Stimulated activated CD4-positive, alpha-beta T cell treated with anti-CD3 and anti-CD28 coated beads, Interleukin-2, amount 100 ng/mL, for 48 hours (primary cell): ENCODE measurements around the gene IQGAP3.
"Not testable (repeated sequence)": the region's sequence is repeated elsewhere in the genome, so short reads cannot be mapped to it uniquely, and the experiment has no call there.

Source experiments
- DNase-seq, 2 donors: peaks; one replicate each; pipeline ENCODE4 v3.0.0-alpha.2; 2020

IQGAP3 gene

DNA sequence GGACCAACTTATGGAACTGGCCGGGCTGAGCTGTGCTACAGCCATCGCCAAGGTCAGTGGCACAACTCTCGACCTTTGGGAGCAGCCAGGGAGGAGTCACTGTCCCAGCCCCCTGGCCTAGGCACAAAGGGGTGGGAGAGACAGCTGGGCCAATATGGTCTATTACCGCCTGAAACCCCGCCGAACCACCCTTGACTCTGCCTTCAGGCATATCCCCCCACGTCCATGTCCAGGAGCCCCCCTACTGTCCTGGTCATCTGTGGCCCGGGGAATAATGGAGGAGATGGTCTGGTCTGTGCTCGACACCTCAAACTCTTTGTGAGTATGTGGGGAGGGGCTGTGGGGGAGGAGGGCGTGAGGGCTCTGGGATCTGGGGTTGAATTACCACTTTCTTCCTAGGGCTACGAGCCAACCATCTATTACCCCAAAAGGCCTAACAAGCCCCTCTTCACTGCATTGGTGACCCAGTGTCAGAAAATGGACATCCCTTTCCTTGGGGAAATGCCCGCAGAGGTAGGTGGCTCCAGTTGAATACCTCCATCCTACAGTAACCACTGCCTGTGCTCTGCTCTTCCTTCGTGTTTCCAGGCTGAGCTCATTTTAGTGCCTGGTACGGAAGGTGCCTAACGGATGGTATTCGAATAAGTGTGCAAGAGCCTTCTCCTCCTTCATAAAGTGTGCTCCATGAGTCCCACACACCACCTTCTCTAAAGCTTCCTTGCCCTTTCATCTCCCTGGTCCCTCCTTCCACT lies 20.0 kb upstream of the IQGAP3 start:
- DNase-seq: no peak

DNA sequence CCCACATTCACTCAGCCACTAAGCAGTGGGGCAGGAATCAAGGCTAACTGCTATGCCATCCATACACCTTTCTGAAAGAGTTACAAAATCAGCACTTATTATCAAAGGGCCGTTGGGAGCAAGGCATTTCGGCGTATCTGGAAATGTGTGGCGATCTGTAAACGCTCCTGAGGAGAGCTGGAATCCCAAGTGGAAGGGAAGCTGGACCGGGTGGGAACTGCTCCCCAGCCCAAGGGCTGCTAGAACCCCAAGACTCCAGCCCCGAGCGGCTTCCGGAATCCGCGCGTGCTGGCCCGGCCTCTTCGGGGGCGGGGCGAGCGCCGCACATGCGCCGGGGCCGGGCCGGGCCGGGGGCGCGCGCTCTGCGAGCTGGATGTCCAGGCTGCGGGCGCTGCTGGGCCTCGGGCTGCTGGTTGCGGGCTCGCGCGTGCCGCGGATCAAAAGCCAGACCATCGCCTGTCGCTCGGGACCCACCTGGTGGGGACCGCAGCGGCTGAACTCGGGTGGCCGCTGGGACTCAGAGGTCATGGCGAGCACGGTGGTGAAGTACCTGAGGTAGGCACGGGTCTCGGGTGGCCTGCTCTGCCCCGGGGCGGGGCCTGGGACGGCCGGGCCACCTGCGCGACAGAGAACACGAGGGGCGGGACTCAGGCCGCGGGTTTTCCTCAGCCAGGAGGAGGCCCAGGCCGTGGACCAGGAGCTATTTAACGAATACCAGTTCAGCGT lies 19.2 kb upstream of the IQGAP3 start, which contains the start of gene NAXE:
TSS of gene NAXE (plus strand) at position 345 of the 726 bp plus-strand sequence. CDS start at position 374, 29 bp downstream.
- DNase-seq: peak; percentile 65 to 69

DNA sequence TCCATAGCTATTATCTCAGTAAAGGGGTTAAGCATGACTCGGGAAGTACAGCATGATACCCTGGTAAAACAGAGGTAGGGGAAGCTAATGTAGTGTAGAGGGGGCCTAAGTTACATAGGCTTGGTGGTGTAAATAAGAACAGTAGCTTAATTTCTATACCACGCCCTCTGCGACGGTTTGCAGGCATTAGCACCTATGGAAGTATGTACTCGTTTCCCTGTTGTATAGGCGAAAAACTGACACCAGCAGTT lies 18.7 kb upstream of the IQGAP3 start:
- no peak for DNase-seq

DNA sequence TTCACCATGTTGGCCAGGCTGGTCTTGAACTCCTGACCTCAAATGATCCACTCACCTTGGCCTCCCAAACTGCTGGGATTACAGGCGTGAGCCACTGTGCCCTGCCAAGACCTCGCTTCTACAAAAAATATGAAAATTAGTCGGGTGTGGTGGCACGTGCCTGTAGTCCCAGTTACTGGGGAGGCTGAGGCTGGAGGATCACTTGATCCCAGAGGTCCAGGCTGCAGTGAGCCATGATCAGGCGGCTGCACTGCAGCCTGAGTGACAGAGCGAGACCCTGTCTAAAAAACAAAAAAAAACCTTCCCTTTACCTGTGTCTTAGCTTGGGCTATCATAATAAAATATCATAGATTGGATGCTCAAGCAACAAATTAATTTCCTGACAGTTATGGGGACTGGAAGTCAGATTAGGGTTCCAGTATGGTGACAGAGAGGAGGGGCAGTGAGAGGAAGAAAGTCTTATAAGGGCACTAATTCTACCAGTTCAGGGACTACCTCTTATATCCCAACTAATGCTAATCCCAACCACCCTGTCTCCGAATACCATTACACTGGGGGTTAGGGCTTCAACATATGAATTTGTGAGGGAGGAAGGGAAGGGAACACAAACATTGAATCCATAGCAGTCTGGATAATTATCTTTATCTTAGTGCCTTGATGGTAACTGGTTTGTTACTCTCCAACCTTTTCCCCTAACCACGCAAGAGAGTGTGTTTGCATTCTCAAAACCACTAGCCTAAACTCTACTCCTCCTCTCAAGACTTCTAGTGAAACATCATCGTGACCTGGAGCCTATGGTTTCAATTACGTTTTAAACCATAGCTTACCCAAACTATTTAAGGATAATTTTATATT lies 18.2 kb upstream of the IQGAP3 start:
- no peak for DNase-seq

DNA sequence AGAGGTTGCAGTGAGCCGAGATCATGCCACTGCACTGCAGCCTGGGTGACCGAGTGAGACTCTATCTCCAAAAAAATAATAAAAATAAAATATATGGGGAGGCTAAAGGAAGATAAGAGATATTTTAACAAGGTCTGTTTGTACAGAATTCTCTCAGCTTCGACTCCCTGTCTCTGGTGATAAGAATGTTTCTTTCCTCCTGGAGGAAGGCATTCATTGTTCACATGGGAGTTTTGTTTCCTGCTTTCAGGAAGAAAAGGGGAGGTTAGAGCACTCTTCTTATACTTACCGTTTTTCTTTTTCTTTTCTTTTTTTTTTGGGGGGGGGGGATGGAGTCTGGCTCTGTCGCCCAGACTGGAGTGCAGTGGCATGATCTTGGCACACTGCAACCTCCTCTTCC lies 17.2 kb upstream of the IQGAP3 start:
- no peak for DNase-seq

DNA sequence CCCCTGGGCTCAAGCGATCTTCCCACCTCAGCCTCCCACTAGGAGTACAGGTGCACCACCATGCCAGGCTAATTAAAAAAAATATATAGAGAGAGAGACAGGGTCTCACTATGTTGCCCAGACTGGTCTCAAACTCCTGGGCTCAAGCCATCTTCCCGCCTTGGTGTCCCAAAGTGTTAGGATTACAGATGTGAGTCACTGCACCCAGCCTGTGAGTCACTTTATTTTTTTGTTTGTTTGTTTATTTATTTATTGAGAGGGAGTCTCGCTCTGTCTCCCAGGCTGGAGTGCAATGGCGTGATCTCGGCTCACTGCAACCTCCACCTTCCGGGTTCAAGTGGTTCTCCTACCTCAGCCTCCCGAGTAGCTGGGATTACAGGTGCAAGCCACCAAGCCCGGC lies 15.6 kb upstream of the IQGAP3 start:
- DNase-seq: not testable (repeated sequence)

DNA sequence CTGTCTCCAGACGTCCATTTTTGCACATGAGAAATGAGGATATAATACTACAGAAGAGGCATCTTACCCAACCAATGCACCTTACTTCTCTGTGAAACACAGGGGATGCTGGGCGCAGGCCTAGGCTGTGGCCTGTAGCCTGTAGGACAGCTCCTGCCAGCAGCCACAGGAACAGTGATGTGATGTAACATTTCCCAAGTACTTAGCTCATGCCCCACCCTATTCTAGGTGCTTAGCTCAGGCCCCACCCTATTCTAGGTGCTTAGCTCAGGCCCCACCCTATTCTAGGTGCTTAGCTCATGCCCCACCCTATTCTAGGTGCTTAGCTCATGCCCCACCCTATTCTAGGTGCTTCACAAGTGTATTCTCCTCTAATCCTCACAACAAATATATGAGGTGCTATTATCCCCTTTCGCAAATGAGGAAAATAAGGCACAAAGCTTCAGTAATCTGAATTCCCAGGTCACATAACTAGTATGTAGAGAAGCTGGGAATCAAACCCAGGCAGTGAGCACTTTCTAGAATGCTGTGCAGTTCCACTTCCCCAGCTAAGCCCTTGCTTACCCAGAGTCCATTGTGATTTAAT lies 14.6 kb upstream of the IQGAP3 start:
- DNase-seq: no peak

DNA sequence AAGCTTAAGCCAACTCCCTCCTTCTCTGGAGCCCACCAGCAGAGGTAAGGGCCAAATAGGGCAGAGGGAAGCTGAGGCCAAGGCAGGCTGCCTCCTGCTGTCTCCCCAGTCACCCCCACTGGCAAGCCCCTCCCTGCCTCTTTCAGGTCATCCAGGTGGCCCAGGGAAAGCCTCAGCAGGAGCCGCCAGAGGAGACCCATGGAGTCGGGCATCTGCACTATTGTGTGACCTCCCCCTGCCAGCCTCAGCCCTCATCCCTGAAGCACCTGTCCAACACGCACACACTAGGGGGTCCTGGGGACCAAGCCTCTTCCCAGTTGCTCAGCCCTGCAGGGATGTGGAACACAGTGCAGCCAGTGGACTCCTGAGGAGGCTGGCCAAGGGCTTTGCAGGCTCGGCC lies 14.0 kb upstream of the IQGAP3 start:
- DNase-seq: no peak

DNA sequence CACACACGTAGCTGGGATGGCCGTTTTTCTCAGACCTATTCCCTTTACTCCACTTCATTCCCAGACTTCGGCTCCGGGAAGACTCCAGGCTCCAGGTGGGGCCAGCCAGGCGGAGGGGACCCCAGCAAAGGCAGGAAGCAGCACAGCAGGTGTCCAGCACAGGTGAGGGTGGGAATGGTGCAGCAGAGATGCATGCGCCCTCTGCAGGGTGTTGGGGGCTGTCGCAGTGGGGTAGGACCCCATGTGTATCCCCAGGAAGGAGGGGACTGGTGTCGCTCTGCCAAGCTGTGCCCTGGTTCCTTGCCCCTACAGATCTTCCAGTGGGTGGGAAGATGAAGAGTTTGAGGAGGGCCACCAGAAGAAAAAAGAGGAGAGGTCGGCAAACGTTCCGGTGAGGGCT lies 12.4 kb upstream of the IQGAP3 start:
- DNase-seq: no peak

DNA sequence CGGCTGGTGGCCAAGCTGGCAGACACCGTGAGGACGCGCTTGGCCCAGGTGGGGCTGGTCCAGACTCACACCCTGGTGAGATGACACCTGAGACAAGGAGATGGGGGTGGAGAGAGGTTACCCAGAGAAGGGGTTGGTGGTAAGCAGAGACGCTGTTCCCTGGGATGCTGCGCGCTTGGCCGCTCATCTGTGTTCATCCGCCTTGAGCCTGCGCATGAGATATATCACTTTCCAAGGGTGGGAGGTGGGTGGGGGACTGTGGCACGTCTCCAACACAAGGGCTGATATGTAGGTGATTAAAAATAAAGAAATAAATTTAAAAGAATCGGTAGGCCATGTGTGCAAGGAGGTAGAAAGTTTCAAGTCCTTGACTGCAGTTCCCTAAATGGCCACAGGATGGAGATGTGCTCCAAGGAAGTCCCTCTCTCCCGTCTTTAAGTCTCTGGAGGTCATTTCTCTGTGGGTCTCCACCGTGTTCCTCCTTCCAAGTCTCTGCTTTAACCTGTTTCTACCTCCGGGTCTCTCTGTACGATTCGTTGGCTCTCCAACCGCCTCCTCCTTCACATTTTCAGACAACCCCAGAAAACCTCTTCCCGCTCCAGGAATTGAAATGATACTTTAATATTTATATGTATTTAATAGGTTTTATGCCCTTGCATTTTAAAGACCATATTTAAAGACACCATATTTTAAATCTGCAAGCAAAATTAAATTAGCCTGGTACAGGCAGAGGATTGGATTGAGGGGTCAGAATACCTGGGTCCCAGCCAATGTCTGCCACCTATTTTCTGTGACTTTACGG lies 11.7 kb upstream of the IQGAP3 start:
- DNase-seq: peak; percentile 77 to 79

DNA sequence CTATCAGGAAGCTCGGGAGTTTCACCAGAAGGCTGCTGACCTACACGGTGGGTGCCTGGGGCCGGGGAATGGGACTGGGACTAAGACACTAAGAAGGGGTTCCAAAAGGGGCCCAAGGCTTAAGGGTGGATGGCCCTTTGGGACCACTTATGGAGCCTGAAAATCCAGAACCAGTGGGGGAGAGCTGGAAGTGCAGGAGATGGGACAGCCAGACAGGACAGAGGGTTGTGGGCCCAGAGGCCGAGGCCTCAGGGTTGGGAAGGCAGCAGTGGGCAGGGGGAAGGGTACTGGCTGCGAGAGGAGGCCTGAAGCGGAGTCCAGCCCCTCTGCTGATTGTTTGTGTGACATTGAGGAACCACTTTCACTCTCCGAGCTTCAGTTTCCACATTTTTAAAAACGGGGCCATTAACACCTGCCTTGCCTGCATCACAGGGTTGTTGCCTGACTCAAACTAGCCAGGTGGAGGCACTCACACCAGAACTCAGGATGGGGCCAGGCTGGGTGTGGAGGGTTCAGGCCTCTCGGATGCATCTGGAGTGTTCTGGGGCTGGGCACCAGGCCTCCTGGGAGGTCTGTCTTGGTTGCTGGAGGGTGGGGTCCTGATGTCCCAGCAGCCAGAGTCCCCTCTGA lies 10.1 kb upstream of the IQGAP3 start:
- DNase-seq: no peak

DNA sequence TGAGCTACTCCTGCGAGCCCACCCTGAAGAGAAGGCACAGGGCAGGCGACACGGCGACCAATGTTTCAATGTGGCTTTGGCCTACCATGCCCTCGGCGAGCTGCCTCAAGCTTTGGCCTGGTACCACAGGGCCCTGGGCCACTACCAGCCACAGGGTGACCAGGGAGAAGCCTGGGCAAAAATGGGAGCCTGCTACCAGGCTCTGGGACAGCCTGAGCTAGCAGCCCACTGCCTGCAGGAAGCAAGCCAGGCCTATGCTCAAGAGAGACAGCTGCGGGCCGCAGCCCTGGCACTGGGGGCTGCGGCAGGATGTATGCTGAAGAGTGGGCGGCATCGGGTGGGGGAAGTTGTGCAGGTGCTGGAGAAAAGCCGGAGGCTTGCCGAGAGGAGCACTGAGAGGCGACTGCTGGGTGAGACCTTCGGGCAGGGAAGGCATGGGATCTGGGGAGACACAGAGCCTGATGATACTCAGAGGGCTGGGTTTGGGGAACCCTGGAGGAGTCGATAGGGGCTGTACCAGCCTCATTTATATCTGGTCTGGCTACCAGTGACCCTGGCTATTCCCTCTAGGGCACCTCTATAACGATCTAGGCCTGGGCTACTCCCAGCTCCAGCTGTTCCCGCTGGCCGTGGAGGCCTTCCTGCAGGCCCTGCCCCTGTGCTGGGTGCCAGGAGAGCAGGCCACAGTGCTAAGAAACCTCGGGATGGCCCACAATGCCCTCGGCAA lies 9.5 kb upstream of the IQGAP3 start:
- DNase-seq: no peak

DNA sequence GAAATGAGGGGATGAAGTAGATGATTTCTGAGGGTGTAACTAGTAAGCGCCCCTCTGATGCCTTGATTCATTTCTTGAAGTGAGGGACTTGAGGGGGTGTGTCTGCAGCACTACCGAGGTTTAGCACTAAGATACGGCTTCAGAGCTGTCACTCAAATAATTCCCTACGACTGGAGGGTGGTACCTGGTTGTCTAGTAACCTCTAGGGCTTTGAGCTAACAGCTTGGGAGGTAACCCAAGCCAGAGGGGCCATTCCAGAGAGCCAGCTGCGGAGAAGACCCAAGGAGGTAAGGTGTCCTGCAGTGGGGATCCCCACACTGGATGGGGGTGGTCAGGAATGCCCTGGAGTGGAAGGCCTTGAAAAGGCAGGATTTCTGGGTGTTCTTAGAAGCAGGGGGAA lies 7.1 kb upstream of the IQGAP3 start, which contains the start of gene TTC24:
TSS of gene TTC24 (plus strand) at position 252 of the 400 bp plus-strand sequence. CDS start 1,642 bp downstream, outside the sequence.
- DNase-seq: no peak

DNA sequence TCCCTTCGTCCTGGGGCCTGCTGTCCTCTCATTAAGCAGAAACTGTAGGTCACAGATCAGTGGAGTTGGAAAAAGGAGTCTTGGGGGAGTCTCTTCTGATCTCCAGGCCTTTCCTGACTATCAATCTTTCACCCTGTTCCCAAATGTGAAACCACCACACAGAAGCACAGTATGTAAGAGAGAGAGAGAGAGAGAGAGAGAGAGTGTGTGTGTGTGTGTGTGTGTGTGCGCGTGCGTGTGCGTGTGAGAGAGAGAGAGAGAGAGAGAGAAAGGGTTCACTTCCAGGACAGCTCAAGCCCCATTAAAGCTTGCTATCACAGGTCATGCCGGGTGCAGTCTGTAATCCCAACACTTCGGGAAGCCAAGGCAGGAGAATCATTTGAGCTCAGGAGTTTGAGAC lies 5.7 kb upstream of the IQGAP3 start:
- DNase-seq: no peak

DNA sequence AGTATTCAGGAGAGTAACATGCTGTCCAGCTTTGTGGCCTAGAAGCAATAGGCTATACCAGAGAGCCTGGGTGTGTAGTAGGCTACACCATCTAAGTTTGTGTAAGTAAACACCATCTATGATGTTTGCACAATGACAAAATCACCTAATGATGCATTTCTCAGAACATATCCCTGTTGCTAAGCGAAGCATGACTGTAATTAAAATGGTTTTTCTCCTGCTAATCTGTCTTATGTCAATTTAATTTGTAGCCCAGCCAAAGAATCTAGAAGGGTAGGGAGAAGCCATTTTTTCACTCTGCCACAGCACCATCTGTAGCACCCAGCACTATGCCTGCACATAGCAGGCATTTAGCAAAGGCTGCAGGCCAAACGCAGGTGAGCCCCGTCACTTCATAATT lies 5.2 kb upstream of the IQGAP3 start:
- no peak for DNase-seq

DNA sequence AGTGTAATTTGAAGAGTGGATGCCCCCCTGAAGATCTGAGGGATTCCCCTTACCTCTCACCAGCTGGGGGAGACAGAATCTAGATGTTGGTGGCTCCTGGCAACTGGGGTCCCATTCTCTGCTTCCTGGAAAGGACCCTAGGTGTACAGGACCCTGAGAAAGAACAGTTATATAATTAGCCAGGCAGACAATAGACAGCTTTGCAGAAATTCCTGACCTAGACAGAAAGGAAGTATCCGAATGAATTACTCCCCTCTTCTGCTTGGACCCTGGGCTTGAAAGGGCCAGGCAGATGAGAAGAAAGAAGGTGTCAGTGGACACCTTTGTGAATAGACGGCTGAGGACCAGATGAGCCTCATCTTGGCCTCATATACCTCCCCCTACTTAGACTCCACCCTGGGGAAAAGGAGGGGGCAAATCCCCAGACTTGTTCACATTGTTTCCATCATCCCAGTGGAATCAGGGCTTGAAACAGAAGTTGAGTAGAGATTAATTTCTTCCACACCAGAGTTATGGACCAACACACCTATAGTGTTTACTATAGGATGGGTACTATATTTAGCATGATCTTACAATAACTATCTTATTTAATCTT lies 1.8 kb upstream of the IQGAP3 start:
- no peak for DNase-seq

DNA sequence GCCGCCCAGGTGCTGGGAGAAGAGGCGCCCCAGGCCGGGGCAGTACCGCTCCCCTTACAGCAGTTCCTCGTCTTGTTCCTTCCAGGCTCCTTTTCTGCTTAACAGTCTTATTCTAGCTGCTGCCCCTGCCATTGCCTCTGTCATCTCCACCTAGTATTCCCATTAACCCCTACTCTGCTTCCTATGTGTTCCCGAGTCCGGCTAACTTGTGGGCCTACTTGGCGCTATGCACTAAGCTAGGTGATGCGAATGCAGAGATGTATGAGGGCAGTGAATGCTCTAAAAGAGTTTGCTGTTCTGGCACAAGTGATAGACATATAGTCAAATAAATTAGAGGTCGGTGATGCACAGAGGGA lies 276 bp upstream of the IQGAP3 start:
- DNase-seq: no peak

DNA sequence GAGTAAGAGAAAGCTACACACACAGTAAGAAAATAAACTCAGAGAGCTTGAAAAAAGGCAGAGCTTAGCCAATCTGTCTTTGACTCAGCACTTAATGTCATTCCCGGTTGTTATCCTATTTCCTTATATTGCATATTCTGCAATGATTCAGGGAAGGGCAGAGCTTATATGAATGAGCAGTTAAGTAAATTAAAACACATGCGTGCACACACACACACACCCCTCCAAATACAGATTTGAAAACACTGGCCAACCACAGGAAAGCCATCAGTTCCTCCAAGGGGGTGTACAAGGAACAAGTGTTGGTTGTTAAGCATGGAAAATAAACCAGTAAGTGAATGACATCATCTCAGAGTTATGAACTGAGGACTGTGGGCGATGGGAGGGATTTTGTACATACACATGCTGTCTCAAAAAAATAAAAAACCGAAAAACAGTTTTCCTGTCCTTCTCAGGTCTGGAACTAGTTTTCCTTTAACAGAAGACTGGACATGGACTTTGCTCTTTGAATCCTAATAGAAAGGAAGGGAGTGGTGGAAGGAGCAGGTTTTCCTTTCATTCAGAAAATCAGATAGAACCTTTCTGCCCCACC lies 1.0 kb downstream of the IQGAP3 start:
- DNase-seq: no peak

DNA sequence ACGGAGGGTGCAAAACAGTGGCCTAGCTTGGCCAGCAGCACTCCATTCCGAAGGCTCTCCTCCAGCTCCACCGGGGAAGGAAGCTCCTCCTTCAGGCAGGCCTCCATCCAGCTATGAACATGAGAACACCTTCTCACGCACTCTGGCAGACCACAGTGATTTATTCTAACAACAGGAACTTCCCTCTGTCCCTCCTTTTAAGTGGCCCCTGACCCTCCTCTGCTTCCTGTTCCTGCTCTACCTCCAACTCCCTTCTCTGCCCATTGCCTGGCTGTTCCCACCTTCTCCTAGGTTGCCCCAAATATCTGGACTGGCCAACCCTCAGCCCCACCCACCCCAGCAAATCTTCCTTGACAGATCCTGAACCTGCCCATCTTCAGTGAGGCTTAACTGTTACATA lies 5.9 kb downstream of the IQGAP3 start:
- DNase-seq: no peak

DNA sequence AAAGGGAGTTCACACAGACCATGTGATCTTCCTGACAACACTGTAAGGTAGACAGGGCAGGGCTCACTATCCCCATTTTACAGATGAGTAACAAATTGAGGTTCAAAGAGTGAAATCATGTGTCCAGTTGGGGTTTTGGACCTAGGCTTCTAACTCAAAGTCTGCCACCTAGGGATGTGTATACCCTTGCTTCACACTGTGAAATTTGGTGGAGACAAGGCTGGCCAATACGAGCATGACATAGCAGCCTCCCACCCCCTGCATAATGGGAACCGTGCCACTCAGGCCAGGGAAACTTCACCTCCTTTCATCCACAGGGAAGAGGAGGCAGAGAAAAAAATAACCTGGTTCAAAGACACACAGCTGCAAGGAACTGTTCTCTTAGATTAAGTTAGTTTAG lies 6.8 kb downstream of the IQGAP3 start:
- no peak for DNase-seq
